Trophoblast cell (in vitro differentiated cells and primary cell): Measurements from ENCODE around the gene PPP2R5E.

ENCODE experiments used
- DNase-seq, 2 donors: peaks; one replicate each; pipeline ENCODE4 v3.0.0-alpha.2; 2016
- H2AFZ ChIP-seq: 2 replicates; pipeline ENCODE4 v1.6.1; 2013; ENCODE audit warnings: low read length, moderate library complexity, mild to moderate bottlenecking; ENCODE audit not compliant: insufficient read depth, poor library complexity
- H2AK5ac ChIP-seq: 2 replicates; pipeline ENCODE4 v1.6.1; 2013; ENCODE audit warnings: mild to moderate bottlenecking, low read length
- H2BK120ac ChIP-seq: 2 replicates; pipeline ENCODE4 v1.6.1; 2013; ENCODE audit warnings: low read length, mild to moderate bottlenecking, moderate library complexity; ENCODE audit not compliant: insufficient read depth, poor library complexity
- H2BK12ac ChIP-seq: 2 replicates; pipeline ENCODE4 v1.6.1; 2013; ENCODE audit warnings: mild to moderate bottlenecking, low read length, moderate library complexity
- H2BK5ac ChIP-seq: 2 replicates; pipeline ENCODE4 v1.6.1; 2013; ENCODE audit warnings: low read length, low read depth, moderate library complexity, mild to moderate bottlenecking; ENCODE audit not compliant: poor library complexity
- H3K14ac ChIP-seq: 2 replicates; pipeline ENCODE4 v1.6.1; 2013; ENCODE audit warnings: mild to moderate bottlenecking, low read length
- H3K18ac ChIP-seq: 2 replicates; pipeline ENCODE4 v1.6.1; 2013; ENCODE audit warnings: mild to moderate bottlenecking, low read length
- H3K23ac ChIP-seq: 2 replicates; pipeline ENCODE4 v1.6.1; 2013; ENCODE audit warnings: low read length
- H3K27ac ChIP-seq: 2 replicates; pipeline ENCODE4 v1.5.1; 2013; ENCODE audit warnings: low read depth, mild to moderate bottlenecking, inconsistent platforms, low read length, moderate library complexity
- H3K27me3 ChIP-seq: 2 replicates; pipeline ENCODE4 v1.6.1; 2013; ENCODE audit warnings: inconsistent platforms, mild to moderate bottlenecking, low read length, moderate library complexity; ENCODE audit not compliant: insufficient read depth
- H3K36me3 ChIP-seq, 2 experiments: 1 replicate in 1 of 2; 2 replicates in 1 of 2; pipeline ENCODE4 v1.6.1; 2013; ENCODE audit warnings: low read length in 2 of 2, mild to moderate bottlenecking in 2 of 2, moderate library complexity in 1 of 2; ENCODE audit not compliant: insufficient read depth in 2 of 2, control insufficient read depth in 1 of 2
- H3K4ac ChIP-seq: 2 replicates; pipeline ENCODE4 v1.6.1; 2013; ENCODE audit warnings: low read depth, mild to moderate bottlenecking, low read length, moderate library complexity
- H3K4me1 ChIP-seq, 2 experiments: 1 replicate in 1 of 2; 2 replicates in 1 of 2; pipeline ENCODE4 v1.6.1; 2013; ENCODE audit warnings: low read length in 2 of 2, mild to moderate bottlenecking in 2 of 2, moderate library complexity in 1 of 2; ENCODE audit not compliant: insufficient read depth in 2 of 2, control insufficient read depth in 1 of 2
- H3K4me2 ChIP-seq: 2 replicates; pipeline ENCODE4 v1.6.1; 2013; ENCODE audit warnings: inconsistent platforms, mild to moderate bottlenecking, low read length, moderate library complexity
- H3K4me3 ChIP-seq: 2 replicates; pipeline ENCODE4 v1.5.1; 2013; ENCODE audit warnings: mild to moderate bottlenecking, low read depth, low read length, inconsistent platforms
- H3K79me1 ChIP-seq: one replicate; pipeline ENCODE4 v1.6.1; 2013; ENCODE audit warnings: low read length
- H3K79me2 ChIP-seq: 2 replicates; pipeline ENCODE4 v1.6.1; 2013; ENCODE audit warnings: low read length, mild to moderate bottlenecking; ENCODE audit not compliant: control insufficient read depth, insufficient read depth, poor library complexity
- H3K9ac ChIP-seq: 2 replicates; pipeline ENCODE4 v1.6.1; 2013; ENCODE audit warnings: mild to moderate bottlenecking, low read length
- H3K9me3 ChIP-seq: 2 replicates; pipeline ENCODE4 v1.6.1; 2013; ENCODE audit warnings: low read depth, mild to moderate bottlenecking, control low read depth, inconsistent platforms, low read length; ENCODE audit not compliant: insufficient read depth
- H4K12ac ChIP-seq: 2 replicates; pipeline ENCODE4 v1.6.1; 2013; ENCODE audit warnings: low read depth, mild to moderate bottlenecking, low read length, moderate library complexity
- H4K8ac ChIP-seq: 2 replicates; pipeline ENCODE4 v1.6.1; 2013; ENCODE audit warnings: low read depth, mild to moderate bottlenecking, low read length, moderate library complexity
- H4K91ac ChIP-seq: one replicate; pipeline ENCODE4 v1.6.1; 2013; ENCODE audit warnings: low read depth, mild to moderate bottlenecking, low read length, moderate library complexity
- WGBS: extraction: QIAGEN DNeasy Blood & Tissue Kit; methylation state at CpG from one replicate; pipeline ENCODE4 v1.1.7; 2013; ENCODE audit warnings: missing lambda C conversion rate; ENCODE audit not compliant: insufficient read length, insufficient coverage; ENCODE audit errors: extremely low coverage; 5-methylcytosine and 5-hydroxymethylcytosine counted together

The PPP2R5E gene

GRCh38 chr14:63480599-63480998, 62.6 kb downstream of the PPP2R5E start:
- Histone ChIP-seq H3K14ac (no peak overlapping the region), H3K18ac (no peak overlapping the region), H3K27me3 (no peaks in the 10 kb centered on the region), H3K79me2 (peaks cover 4% of the 10 kb centered on the region), H2BK12ac (no peak overlapping the region), H4K91ac (no peak overlapping the region), H2BK5ac (no peak overlapping the region), H2BK120ac (no peak overlapping the region), H2AFZ (no peak overlapping the region), H3K27ac (no peak overlapping the region), H3K4me1 (peaks cover 0 to 2% of the 10 kb centered on the region in 2 experiments), H3K9me3 (no peaks in the 10 kb centered on the region), H2AK5ac (no peak overlapping the region), H3K4me2 (no peak overlapping the region), H4K8ac (no peak overlapping the region), H3K4me3 (no peak overlapping the region), H3K79me1 (no peaks in the 10 kb centered on the region), H3K36me3 (no peaks in the 10 kb centered on the region), H3K9ac (no peak overlapping the region), H3K4ac (peak overlapping the region; percentile 6), H3K23ac (no peak overlapping the region), H4K12ac (no peak overlapping the region)
- no peak for DNase-seq
- no CpG with 5 or more reads among the region's 4 CpGs for WGBS

- Histone ChIP-seq H2BK5ac (no peak overlapping the region), H2BK120ac (no peak overlapping the region), H3K9me3 (no peaks in the 10 kb centered on the region), H3K4ac (peak overlapping the region; percentile 75), H4K12ac (no peak overlapping the region), H4K8ac (no peak overlapping the region), H4K91ac (no peak overlapping the region), H3K4me3 (no peak overlapping the region), H3K9ac (no peak overlapping the region), H3K36me3 (no peaks in the 10 kb centered on the region), H2AK5ac (no peak overlapping the region), H3K14ac (no peak overlapping the region), H3K79me1 (no peaks in the 10 kb centered on the region), H3K4me1 (peaks cover 5% of the 10 kb centered on the region in 2 experiments), H2AFZ (no peak overlapping the region), H3K23ac (no peak overlapping the region), H3K79me2 (peaks cover 4% of the 10 kb centered on the region), H2BK12ac (no peak overlapping the region), H3K27ac (no peak overlapping the region), H3K4me2 (no peak overlapping the region), H3K27me3 (no peaks in the 10 kb centered on the region), H3K18ac (no peak overlapping the region)
- DNase-seq, result no peak
- no CpG with 5 or more reads among the region's 3 CpGs for WGBS
These were observed 64.7 kb downstream of the PPP2R5E start for GRCh38 chr14:63478437-63478852.

- H3K79me2 ChIP-seq, result peaks cover 1% of the 10 kb centered on the region
- H3K9me3 ChIP-seq, result no peaks in the 10 kb centered on the region
- WGBS, result no CpG with 5 or more reads among the region's 2 CpGs
These were observed 65.2 kb downstream of the PPP2R5E start for GRCh38 chr14:63478010-63478409.

GRCh38 chr14:63477556-63477955, 65.6 kb downstream of the PPP2R5E start:
- Histone ChIP-seq H3K23ac (no peak overlapping the region), H3K27me3 (no peaks in the 10 kb centered on the region), H4K91ac (no peak overlapping the region), H3K4me3 (no peak overlapping the region), H2AFZ (no peak overlapping the region), H3K79me2 (peaks cover 1% of the 10 kb centered on the region), H4K8ac (no peak overlapping the region), H3K18ac (no peak overlapping the region), H3K4ac (no peak overlapping the region), H2AK5ac (no peak overlapping the region), H3K9me3 (no peaks in the 10 kb centered on the region), H2BK5ac (no peak overlapping the region), H3K79me1 (no peaks in the 10 kb centered on the region), H2BK120ac (no peak overlapping the region), H2BK12ac (no peak overlapping the region), H3K14ac (no peak overlapping the region), H3K4me1 (peaks cover 5 to 7% of the 10 kb centered on the region in 2 experiments), H3K4me2 (no peak overlapping the region), H3K9ac (no peak overlapping the region), H3K27ac (no peak overlapping the region), H4K12ac (no peak overlapping the region), H3K36me3 (no peaks in the 10 kb centered on the region)
- WGBS, result no CpG with 5 or more reads among the region's 1 CpG
- no peak for DNase-seq

More at GRCh38 chr14:63478010-63478409, 65.2 kb downstream of the PPP2R5E start:
- Histone ChIP-seq H3K4me1 (peaks cover 5% of the 10 kb centered on the region in 2 experiments), H3K14ac (no peak overlapping the region), H3K18ac (no peak overlapping the region), H2BK12ac (no peak overlapping the region), H3K4ac (no peak overlapping the region), H3K23ac (no peak overlapping the region), H4K8ac (no peak overlapping the region), H2AK5ac (no peak overlapping the region), H3K79me1 (no peaks in the 10 kb centered on the region), H3K36me3 (no peaks in the 10 kb centered on the region), H3K9ac (no peak overlapping the region), H3K27ac (no peak overlapping the region), H3K4me3 (no peak overlapping the region), H2BK5ac (no peak overlapping the region), H2AFZ (no peak overlapping the region), H4K12ac (no peak overlapping the region), H4K91ac (no peak overlapping the region), H2BK120ac (no peak overlapping the region), H3K27me3 (no peaks in the 10 kb centered on the region), H3K4me2 (no peak overlapping the region)
- no peak for DNase-seq
